ENCODE measurements around the gene TBRG4. TPM values are rescaled to one million over a fixed set of nuclear protein-coding genes. Genes with fewer than 3 reads are reported as not detected.

Gene TBRG4
- polyA plus RNA-seq, 1 donor from 2014 or later = 52.8 TPM

GRCh38 chr7:45123913-45124710 lies 12.6 kb upstream of the TBRG4 start:
- H2AFZ ChIP-seq (ENCODE audit: low read depth, low read length) = no peak overlapping the region
- H3K9ac ChIP-seq (ENCODE audit: low read length) = no peak overlapping the region
- TF ChIP-seq POLR2AphosphoS5 (IDR thresholded peaks at IDR 0.05) (no peak), EZH2 (IDR thresholded peaks at IDR 0.05; ENCODE audit: borderline replicate concordance, insufficient read depth, low read length, poor library complexity, severe bottlenecking) (no peak), REST (IDR thresholded peaks at IDR 0.05; ENCODE audit: borderline replicate concordance) (no peak), CTCF (IDR thresholded peaks at IDR 0.05; ENCODE audit: poor library complexity, severe bottlenecking) (no peak), EP300 (conservative IDR thresholded peaks at IDR 0.05; ENCODE audit: poor library complexity, severe bottlenecking) (no peak), MXI1 (conservative IDR thresholded peaks at IDR 0.05; ENCODE audit: poor library complexity, severe bottlenecking) (no peak), SMC3 (conservative IDR thresholded peaks at IDR 0.05; ENCODE audit: poor library complexity) (no peak), RAD21 (conservative IDR thresholded peaks at IDR 0.05) (no peak)
- H3F3A ChIP-seq (ENCODE audit: insufficient read depth, low read length, poor library complexity, severe bottlenecking) = no peaks in the 10 kb centered on the region
- H4K20me1 ChIP-seq (ENCODE audit: insufficient read depth) = no peaks in the 10 kb centered on the region
- no peaks in the 10 kb centered on the region for H3K9me2 ChIP-seq (ENCODE audit: insufficient read depth, low read length)
- no peak overlapping the region for H3K4me3 ChIP-seq (ENCODE audit: low read length)
- no peaks in the 10 kb centered on the region for H3K9me3 ChIP-seq (ENCODE audit: low read length)
- no peak overlapping the region for H3K4me2 ChIP-seq (ENCODE audit: low read length)
- H3K27ac ChIP-seq (ENCODE audit: low read length) = no peak overlapping the region
- no peaks in the 10 kb centered on the region for H3K36me3 ChIP-seq (ENCODE audit: insufficient read depth, low read length)
- no peaks in the 10 kb centered on the region for H3K27me3 ChIP-seq (ENCODE audit: insufficient read depth, low read depth, low read length)
- H3K79me2 ChIP-seq (replicated peaks; ENCODE audit: insufficient read depth, low read length) = no peaks in the 10 kb centered on the region

GRCh38 chr7:45122975-45123860 lies 11.7 kb upstream of the TBRG4 start:
- H3K9me2 ChIP-seq (ENCODE audit: insufficient read depth, low read length) = no peaks in the 10 kb centered on the region
- H3K9me3 ChIP-seq (ENCODE audit: low read length) = no peaks in the 10 kb centered on the region
- H3F3A ChIP-seq (ENCODE audit: insufficient read depth, low read length, poor library complexity, severe bottlenecking) = no peaks in the 10 kb centered on the region
- no peaks in the 10 kb centered on the region for H3K36me3 ChIP-seq (ENCODE audit: insufficient read depth, low read length)
- TF ChIP-seq CTCF (IDR thresholded peaks at IDR 0.05; ENCODE audit: poor library complexity, severe bottlenecking) = no peak
- TF ChIP-seq POLR2AphosphoS5 (IDR thresholded peaks at IDR 0.05) = no peak
- TF ChIP-seq MXI1 (conservative IDR thresholded peaks at IDR 0.05; ENCODE audit: poor library complexity, severe bottlenecking) = no peak
- TF ChIP-seq EZH2 (IDR thresholded peaks at IDR 0.05; ENCODE audit: borderline replicate concordance, insufficient read depth, low read length, poor library complexity, severe bottlenecking) = no peak
- TF ChIP-seq TAF1 (IDR thresholded peaks at IDR 0.05; ENCODE audit: low read depth) = no peak
- TF ChIP-seq RAD21 (conservative IDR thresholded peaks at IDR 0.05) = no peak
- TF ChIP-seq SMC3 (conservative IDR thresholded peaks at IDR 0.05; ENCODE audit: poor library complexity) = no peak
- TF ChIP-seq EP300 (conservative IDR thresholded peaks at IDR 0.05; ENCODE audit: poor library complexity, severe bottlenecking) = no peak
- TF ChIP-seq REST (IDR thresholded peaks at IDR 0.05; ENCODE audit: borderline replicate concordance) = no peak
- no peak overlapping the region for H3K4me2 ChIP-seq (ENCODE audit: low read length)
- no peak overlapping the region for H3K4me3 ChIP-seq (ENCODE audit: low read length)
- H3K9ac ChIP-seq (ENCODE audit: low read length) = no peak overlapping the region
- H3K27me3 ChIP-seq (ENCODE audit: insufficient read depth, low read depth, low read length) = no peaks in the 10 kb centered on the region
- H2AFZ ChIP-seq (ENCODE audit: low read depth, low read length) = no peak overlapping the region
- no peak overlapping the region for H3K27ac ChIP-seq (ENCODE audit: low read length)
- no peaks in the 10 kb centered on the region for H4K20me1 ChIP-seq (ENCODE audit: insufficient read depth)
- H3K79me2 ChIP-seq (replicated peaks; ENCODE audit: insufficient read depth, low read length) = no peaks in the 10 kb centered on the region
